ENCODE data around the gene EXOC3L2.

Gene EXOC3L2

GRCh38 chr19:45179072-45179891 is 65.9 kb downstream of the EXOC3L2 start:
- peak; percentile 77 for DNase-seq

- peak; percentile 99 for DNase-seq
Measured at GRCh38 chr19:45178262-45179071, 66.7 kb downstream of the EXOC3L2 start, which contains the start of gene BLOC1S3. Gene BLOC1S3, plus strand, starts transcription at chr19:45178784. Its CDS starts 513 bp downstream, at chr19:45179297.

- DNase-seq: no peak
Measured at GRCh38 chr19:45177817-45178261, 67.4 kb downstream of the EXOC3L2 start, which contains the start of gene TRAPPC6A. Gene TRAPPC6A, minus strand, starts transcription at chr19:45178237. Its CDS starts 19 bp downstream, at chr19:45178218.

- no peak for DNase-seq
Measured at GRCh38 chr19:45175515-45176345, 69.5 kb downstream of the EXOC3L2 start.

- DNase-seq: no peak
Measured at GRCh38 chr19:45173816-45174215, 71.4 kb downstream of the EXOC3L2 start.

- no peak for DNase-seq
Measured at GRCh38 chr19:45172611-45173208, 72.5 kb downstream of the EXOC3L2 start.

- peak; percentile 58 for DNase-seq
Measured at GRCh38 chr19:45172173-45172572, 73.0 kb downstream of the EXOC3L2 start.

GRCh38 chr19:45171211-45171623 is 74.0 kb downstream of the EXOC3L2 start:
- DNase-seq: no peak

- no peak for DNase-seq
Measured at GRCh38 chr19:45170146-45171106, 74.8 kb downstream of the EXOC3L2 start.

- no peak for DNase-seq
Measured at GRCh38 chr19:45169602-45170001, 75.6 kb downstream of the EXOC3L2 start.

GRCh38 chr19:45168767-45169351 is 76.3 kb downstream of the EXOC3L2 start:
- no peak for DNase-seq

GRCh38 chr19:45166723-45167252 is 78.4 kb downstream of the EXOC3L2 start:
- no peak for DNase-seq

GRCh38 chr19:45164577-45165335 is 80.5 kb downstream of the EXOC3L2 start:
- DNase-seq: peak; percentile 75

GRCh38 chr19:45163751-45164460 is 81.3 kb downstream of the EXOC3L2 start:
- DNase-seq: no peak

GRCh38 chr19:45163156-45163555 is 82.1 kb downstream of the EXOC3L2 start:
- DNase-seq: no peak

- no peak for DNase-seq
Measured at GRCh38 chr19:45162608-45163143, 82.5 kb downstream of the EXOC3L2 start.

Measured in activated CD8-positive, alpha-beta memory T cell treated with anti-CD3 and anti-CD28 coated beads for 24 hours (primary cell).